T47D (cell line): Measurements from ENCODE around the gene CTSK.
A peak's percentile ranks its signal among the peaks of the same experiment; 100 is the strongest.
"Not testable (repeated sequence)": the region's sequence is repeated elsewhere in the genome, so short reads cannot be mapped to it uniquely, and the experiment has no call there.

Experiments
- DNase-seq, 2 experiments: peaks; one replicate each; pipeline versions ENCODE4 v3.0.0 to v3.0.0-alpha.2; 2011 to 2012; ENCODE audit warnings: low read depth in 1 of 2, low spot score in 1 of 2
- JUND ChIP-seq: IDR thresholded peaks from 2 replicates; pipeline ENCODE4 v1.6.1; 2012; ENCODE audit warnings: low read depth
- in situ Hi-C: cut with HindIII; loops from 2 replicates; pipeline ENCODE4 v1.10.0; 2016; ENCODE audit warnings: low sequenced_read_pairs, low pct_unique_long_range_greater_than_20kb

CTSK gene

DNA sequence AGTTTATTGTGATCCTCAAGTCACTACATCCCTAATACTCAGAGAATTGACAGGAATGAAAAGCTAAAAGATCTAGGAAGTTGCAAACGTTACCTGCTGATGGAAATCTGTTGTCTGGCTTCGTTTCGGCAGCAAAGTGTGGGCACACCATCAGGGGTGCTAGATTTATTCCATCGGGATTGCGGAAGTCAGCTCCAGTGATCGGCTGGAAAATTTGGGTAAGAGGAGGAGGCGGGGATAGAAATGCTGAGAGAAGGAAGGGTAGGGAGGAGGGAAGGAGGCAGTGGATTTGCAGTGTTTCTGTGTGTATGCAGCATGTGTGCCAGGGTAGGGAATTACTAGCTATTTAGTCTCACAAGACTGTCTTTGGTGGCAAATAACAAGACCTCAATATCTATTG lies at the start of gene CTSK:
Gene CTSK (minus strand): TSS at position 140 of the 400 bp plus-strand sequence. CDS start 1,455 bp downstream, outside the sequence.
- TF ChIP-seq JUND: no peak
- DNase-seq: no peak
- in situ Hi-C loops: no loop called here

DNA sequence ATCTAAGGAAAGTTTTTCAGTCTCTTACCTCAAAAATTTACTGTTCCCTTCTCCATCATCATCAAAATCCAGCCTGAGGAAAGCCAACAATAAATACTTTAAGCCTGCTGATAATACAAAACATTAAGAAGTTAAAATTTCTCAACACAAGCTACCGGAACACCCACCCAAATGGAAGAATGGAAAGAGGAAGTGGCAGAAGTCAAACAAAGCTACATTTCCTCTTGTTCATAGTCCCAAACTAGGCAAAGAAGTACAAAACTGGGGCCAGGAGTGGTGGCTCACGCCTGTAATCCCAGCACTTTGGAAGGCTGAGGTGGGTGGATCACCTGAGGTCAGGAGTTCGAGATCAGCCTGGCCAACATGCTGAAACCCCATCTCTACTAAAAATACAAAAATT lies 44.7 kb upstream of the CTSK start:
- in situ Hi-C loops, DNase-seq: not testable (repeated sequence)

DNA sequence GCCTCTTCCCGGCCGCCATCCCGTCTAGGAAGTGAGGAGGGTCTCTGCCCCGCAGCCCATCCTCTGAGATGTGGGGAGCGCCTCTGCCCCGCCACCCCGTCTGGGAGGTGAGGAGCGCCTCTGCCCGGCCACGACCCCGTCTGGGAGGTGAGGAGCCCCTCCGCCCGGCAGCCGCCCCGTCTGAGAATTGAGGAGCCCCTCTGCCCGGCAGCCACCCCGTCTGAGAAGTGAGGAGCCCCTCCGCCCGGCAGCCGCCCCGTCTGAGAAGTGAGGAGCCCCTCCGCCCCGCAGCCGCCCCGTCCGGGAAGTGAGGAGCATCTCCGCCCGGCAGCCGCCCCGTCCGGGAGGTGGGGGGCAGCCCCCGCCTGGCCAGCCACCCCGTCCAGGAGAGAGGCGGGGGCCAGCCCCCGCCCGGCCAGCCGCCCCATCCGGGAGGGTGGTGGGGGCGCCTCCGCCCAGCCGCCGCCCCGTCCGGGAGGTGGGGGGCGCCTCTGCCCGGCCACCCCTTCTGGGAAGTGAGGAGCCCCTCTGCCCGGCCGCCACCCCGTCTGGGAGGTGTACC lies 42.8 kb upstream of the CTSK start:
- in situ Hi-C loops: not testable (repeated sequence)

DNA sequence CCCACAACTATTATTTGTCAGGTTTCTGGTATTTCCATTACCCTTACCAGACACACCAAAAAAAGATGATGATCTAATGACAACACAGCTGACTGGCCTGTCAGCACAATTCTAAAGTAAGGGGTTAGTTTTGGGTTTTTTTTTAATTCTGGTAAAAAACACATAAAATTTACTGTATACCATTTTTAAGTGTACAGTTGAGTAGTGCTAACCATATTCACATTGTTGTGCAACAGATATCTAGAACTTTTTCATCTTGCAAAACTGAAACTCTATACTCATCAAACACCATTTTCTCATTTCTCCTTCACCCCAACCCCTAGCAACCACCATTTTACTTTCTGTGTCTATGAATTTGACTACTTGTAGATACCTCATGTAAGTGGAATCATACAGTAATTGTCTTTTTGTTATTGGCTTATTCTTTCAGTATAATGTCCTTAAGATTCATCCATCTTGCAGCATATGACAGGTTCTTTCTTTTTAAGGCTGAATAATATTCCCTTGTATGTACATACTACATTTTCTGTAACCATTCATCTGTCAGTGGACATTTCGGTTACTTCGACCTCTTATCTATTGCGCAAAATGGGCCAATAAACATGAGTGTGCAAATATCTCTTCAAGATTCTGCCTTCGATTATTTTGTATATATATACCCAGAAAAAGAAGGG lies 38.5 kb upstream of the CTSK start:
- in situ Hi-C loops: no loop called here
- no peak for TF ChIP-seq JUND
- DNase-seq: no peak

More for the DNA sequence above, 42.8 kb upstream of the CTSK start:
- not testable (repeated sequence) for DNase-seq

DNA sequence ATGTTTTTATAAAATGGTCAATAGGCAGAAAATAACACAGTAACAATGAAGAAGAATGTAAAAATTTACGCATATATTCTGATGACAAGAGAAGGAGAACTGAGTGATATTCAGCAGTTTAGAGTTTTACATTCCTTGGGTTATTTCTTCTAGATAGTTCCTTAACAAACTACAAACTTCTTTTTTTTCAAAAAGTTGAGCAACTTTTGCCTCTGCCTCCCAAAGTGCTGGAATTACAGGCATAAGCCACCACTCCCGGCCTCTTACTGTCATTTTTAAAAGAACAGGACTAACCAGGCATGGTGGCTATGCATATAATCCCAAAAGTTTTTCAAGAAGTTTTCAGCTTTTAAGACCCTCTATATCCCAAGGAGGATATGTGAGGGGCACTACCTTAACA lies 35.4 kb upstream of the CTSK start:
- no peak for TF ChIP-seq JUND
- DNase-seq: no peak
- in situ Hi-C loops: no loop called here

DNA sequence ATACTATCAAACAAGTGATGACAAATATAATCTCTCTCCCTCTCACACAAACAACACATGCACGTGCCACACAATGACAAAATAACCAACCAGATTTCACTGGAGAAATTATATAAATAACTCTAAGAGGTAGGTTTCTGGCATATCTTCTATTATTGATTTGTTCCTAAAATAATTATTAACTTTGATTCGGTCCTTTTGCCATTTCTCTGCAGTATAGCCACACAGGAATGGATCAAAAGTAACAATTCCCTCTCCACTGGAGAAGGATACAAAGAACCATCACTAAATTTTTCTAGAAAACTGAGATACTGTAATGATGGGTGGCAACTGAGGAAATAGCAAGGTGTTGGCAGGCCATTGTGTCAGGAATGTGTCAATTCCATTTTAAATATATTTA lies 34.9 kb upstream of the CTSK start:
- in situ Hi-C loops: no loop called here
- TF ChIP-seq JUND: no peak
- DNase-seq: no peak

DNA sequence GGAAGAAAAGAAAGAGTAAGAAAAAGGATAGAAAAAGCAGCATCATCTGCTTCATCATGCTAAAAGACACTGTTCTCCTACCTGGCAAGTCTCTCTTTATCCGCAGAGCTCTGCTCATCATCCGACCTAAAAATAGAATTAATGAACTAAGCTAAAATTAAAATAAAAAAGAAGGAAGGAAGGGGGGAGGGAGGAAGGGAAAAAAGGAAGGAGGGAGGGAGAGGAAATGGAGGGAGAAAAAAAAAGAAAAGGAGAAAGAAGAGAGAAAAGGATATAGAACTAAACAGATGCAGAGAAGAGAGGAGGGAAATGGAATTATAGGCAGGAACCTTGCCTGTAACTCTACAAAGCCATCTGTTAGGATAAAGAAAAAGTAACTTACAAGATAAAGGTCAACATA lies 34.3 kb upstream of the CTSK start:
- in situ Hi-C loops: no loop called here
- TF ChIP-seq JUND: no peak
- no peak for DNase-seq

DNA sequence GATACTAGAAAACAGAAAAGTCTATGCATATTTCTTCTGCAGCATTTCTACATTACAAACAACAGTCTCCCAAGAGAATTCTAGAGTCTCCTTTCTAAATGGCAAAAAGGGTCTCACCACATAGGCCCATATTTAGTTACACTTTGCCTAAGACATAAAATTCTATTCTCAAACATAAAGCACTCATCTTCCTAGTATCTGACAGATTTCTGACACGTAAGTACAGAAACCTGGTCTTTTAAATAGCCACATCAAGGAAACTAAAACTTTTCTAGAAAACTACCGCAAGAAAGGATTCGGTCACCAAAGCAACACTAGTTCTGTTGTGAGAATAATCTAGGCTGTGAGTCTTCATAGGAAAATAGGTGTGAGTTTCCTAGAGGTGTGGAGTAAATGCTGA lies 33.6 kb upstream of the CTSK start:
- in situ Hi-C loops: no loop called here
- TF ChIP-seq JUND: no peak
- DNase-seq: no peak

DNA sequence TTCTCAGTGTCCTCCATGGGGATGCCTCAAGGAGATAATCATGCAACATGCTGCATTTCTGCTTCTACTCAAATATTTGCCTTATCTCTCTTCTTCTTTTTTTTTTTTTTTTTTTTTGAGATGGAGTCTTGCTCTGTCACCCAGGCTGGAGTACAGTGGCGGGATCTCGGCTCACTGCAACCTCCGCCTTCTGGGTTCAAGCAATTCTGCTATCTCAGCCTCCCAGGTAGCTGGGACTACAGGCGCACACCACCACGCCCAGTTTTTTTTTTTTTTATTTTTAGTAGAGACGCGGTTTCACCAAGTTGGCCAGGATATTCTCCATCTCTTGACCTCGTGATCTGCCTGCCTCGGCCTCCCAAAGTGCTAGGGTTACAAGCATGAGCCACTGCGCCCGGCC lies 32.8 kb upstream of the CTSK start:
- DNase-seq, in situ Hi-C loops: not testable (repeated sequence)

DNA sequence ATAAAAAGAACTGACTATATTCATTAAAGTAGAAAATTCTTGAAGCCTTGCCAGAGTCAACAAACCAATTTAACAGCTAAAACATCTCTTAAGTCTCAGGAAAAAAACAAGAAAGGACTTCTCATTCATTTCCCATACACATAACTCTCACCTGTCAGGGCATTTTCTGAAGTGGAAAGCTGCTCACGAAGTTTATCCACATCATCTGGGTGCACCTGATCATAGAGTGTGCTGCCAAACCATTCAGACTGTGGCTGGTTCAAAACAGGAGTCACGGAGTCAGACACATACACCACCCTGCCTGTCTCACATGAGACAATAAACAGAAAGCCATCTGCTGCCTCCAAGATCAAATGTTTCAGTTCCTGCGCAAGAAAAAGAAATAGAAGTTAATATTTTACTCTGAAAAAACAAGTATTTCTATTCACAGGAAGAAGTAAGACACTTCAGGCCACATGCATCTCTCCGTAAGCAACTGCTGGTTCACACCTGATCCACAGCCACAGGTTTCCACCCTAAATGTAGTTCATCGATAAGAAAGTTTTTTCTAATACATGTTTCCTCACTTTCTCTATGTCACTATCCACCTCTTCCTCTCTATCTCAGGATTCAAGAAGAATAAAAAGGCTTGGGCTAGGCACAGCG lies 28.2 kb upstream of the CTSK start:
- DNase-seq: peak in 1 of 2 experiments; percentile 18
- TF ChIP-seq JUND: no peak
- in situ Hi-C loops: no loop called here

DNA sequence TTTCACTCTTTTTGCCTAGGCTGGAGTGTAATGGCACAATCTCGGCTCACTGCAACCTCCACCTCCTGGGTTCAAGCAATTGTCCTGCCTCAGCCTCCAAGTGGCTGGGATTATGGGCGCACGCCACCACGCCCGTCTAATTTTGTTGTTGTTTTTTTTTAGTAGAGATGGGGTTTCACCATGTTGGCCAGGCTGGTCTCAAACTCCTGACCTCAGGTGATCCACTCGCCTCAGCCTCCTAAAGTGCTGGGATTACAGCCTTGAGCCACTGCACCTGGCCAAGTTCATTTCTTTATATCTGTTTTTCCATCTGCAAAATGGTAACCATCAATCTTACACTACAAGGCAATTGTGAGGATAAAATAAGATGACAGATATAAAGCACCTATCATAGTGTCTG lies 25.9 kb upstream of the CTSK start:
- DNase-seq, in situ Hi-C loops: not testable (repeated sequence)

DNA sequence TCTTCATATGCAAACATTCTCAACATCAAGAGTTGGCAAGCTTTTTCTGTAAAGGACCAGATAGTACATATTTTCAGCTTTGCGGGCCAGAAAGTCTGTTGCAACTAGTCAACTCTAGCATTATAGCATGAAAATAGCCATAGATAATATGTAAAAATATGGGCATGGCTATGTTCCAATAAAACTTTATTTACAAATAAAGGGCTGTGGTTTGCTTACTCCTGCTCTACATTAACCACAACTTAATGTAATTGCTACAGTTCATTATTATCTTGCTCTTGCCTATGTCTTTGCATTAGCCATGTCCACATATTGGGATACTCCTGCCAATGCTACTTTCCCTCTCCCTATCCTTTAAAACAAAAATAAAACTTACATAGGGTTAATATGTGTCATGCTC lies 24.5 kb upstream of the CTSK start:
- no peak for TF ChIP-seq JUND
- in situ Hi-C loops: no loop called here

DNA sequence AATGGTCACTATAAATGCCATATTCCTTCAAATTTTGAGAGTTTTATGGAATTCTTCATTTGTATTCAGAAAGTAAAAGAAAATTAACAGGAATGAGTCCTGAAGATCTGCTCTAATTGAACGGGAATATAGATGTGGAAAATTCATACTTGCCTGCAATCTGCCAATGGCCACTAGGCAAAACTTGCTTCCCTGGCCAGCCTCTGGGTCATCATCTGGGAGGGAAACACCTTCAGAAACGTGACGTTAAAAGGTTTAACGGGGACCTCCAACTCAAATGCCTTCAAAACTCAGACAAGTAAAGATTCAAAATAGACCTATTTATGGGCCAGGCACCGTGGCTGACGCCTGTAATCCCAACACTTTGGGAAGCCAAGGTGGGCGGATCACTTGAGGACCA lies 21.7 kb upstream of the CTSK start:
- peak in 1 of 2 experiments; percentile 36 for DNase-seq
- TF ChIP-seq JUND: no peak
- in situ Hi-C loops: no loop called here

More for the DNA sequence above, 24.5 kb upstream of the CTSK start:
- DNase-seq: no peak
